HCT116 (cell line): Measurements from ENCODE around the gene ADAMTS6. TPM values are rescaled to one million over a fixed set of nuclear protein-coding genes. Genes with fewer than 3 reads are reported as not detected.

Experiments
- ATAC-seq: fragments of 200-7000 bp; cut with Tn5 transposase; 2 replicates; pipeline ENCODE4 v1.9.1; 2020; ENCODE audit warnings: mild to moderate bottlenecking, moderate library complexity
- BruUV-seq: library from RNA; stranded (reverse); fragments of 400-500 nt; replicated peaks from 2 replicates; lab custom pipeline; 2021; lab: Mats Ljungman, UMichigan
- CTCF ChIA-PET: fragments of 300-600 bp; sonication (Branson Sonifier 250); formaldehyde crosslinking; loops from one replicate; lab custom pipeline; 2021; ENCODE audit warnings: antibody characterized with exemption; lab: Charles Lee
- POLR2A ChIA-PET: fragments of 300-600, 350-600 bp; sonication (Branson Sonifier 250); formaldehyde crosslinking; loops from one replicate; lab custom pipeline; 2021; ENCODE audit warnings: antibody characterized with exemption; lab: Charles Lee
- RAD21 ChIA-PET, 2 experiments: fragments of 300-600 bp; sonication (Branson Sonifier 250); formaldehyde crosslinking; loops; one replicate each; lab custom pipeline; 2023; ENCODE audit warnings: low total read pairs in 2 of 2; ENCODE audit not compliant: uncharacterized antibody in 2 of 2, unreplicated experiment in 2 of 2, low non-redundant PET in 1 of 2; lab: Charles Lee
- DNase-seq: peaks from one replicate; pipeline ENCODE4 v3.0.0-alpha.2; 2010; ENCODE audit warnings: low read depth, low spot score
- H2AFZ ChIP-seq: fragments of 200-600 bp; shearing (Covaris generic), sonication (generic); 2 replicates; pipeline ENCODE4 v1.6.1; 2017; ENCODE audit warnings: low read depth, mixed run types, mixed read lengths, antibody characterized with exemption, low read length; ENCODE audit not compliant: poor library complexity, severe bottlenecking
- H3K27ac ChIP-seq: 2 replicates; pipeline ENCODE4 v1.5.1; 2012; ENCODE audit warnings: low read depth, low read length
- H3K27me3 ChIP-seq: fragments of 200-600 bp; sonication (generic); 2 replicates; pipeline ENCODE4 v1.6.1; 2016; ENCODE audit warnings: mixed run types, low read length, mixed read lengths; ENCODE audit not compliant: insufficient read depth
- H3K36me3 ChIP-seq, 2 experiments: fragments of 200-500 bp in 1 of 2; fragments of 200-600 bp in 1 of 2; sonication (Bioruptor generic) in 1 of 2; sonication (generic) in 1 of 2; 2 replicates each; pipeline versions ENCODE4 v1.5.1 to v1.6.1; 2014 to 2016; ENCODE audit warnings: low read length in 2 of 2, inconsistent platforms in 1 of 2, mixed read lengths in 1 of 2, mixed run types in 1 of 2; ENCODE audit not compliant: insufficient read depth in 2 of 2, control insufficient read depth in 1 of 2
- H3K4me1 ChIP-seq, 2 experiments: fragments of 200-600 bp in 1 of 2; sonication (generic) in 1 of 2; 2 replicates each; pipeline versions ENCODE4 v1.5.1 to v1.6.1; 2012 to 2017; ENCODE audit warnings: low read length in 2 of 2, inconsistent platforms in 1 of 2, mild to moderate bottlenecking in 1 of 2, mixed read lengths in 1 of 2, mixed run types in 1 of 2, moderate library complexity in 1 of 2; ENCODE audit not compliant: insufficient read depth in 2 of 2, control insufficient read depth in 1 of 2
- H3K4me2 ChIP-seq: fragments of 200-600 bp; sonication (generic); 2 replicates; pipeline ENCODE4 v1.6.1; 2017; ENCODE audit warnings: mixed run types, low read length, mixed read lengths
- H3K4me3 ChIP-seq, 2 experiments: fragments of 200-600 bp in 1 of 2; sonication (generic) in 1 of 2; replicated peaks in 1 of 2; 2 replicates each; pipeline ENCODE4 v1.5.1; 2011 to 2016; ENCODE audit warnings: low read length in 2 of 2, control low read depth in 1 of 2, low read depth in 1 of 2, mild to moderate bottlenecking in 1 of 2, mixed read lengths in 1 of 2, mixed run types in 1 of 2
- H3K79me2 ChIP-seq: fragments of 200-600 bp; sonication (generic); 2 replicates; pipeline ENCODE4 v1.6.1; 2017; ENCODE audit warnings: mild to moderate bottlenecking, mixed run types, low read length, moderate library complexity, mixed read lengths; ENCODE audit not compliant: insufficient read depth
- H3K9ac ChIP-seq: fragments of 200-600 bp; sonication (generic); 2 replicates; pipeline ENCODE4 v1.6.1; 2016; ENCODE audit warnings: low read length, mixed read lengths
- H3K9me2 ChIP-seq: fragments of 200-600 bp; sonication (generic), shearing (Covaris generic); 2 replicates; pipeline ENCODE4 v1.6.1; 2017; ENCODE audit warnings: mixed run types, mild to moderate bottlenecking, moderate library complexity; ENCODE audit not compliant: insufficient read depth
- H3K9me3 ChIP-seq, 2 experiments: fragments of 200-500 bp in 1 of 2; fragments of 200-600 bp in 1 of 2; sonication (Bioruptor generic) in 1 of 2; sonication (generic) in 1 of 2; 2 replicates each; pipeline ENCODE4 v1.6.1; 2014 to 2017; ENCODE audit warnings: low read length in 2 of 2, mixed read lengths in 2 of 2, inconsistent platforms in 1 of 2, low read depth in 1 of 2, mild to moderate bottlenecking in 1 of 2, mixed run types in 1 of 2, moderate library complexity in 1 of 2; ENCODE audit not compliant: control insufficient read depth in 1 of 2, insufficient read depth in 1 of 2
- H4K20me1 ChIP-seq: fragments of 200-600 bp; sonication (generic), shearing (Covaris generic); 2 replicates; pipeline ENCODE4 v1.6.1; 2017; ENCODE audit warnings: mixed run types, mild to moderate bottlenecking, moderate library complexity; ENCODE audit not compliant: insufficient read depth
- ATF3 ChIP-seq: IDR thresholded peaks from 2 replicates; pipeline ENCODE4 v1.6.1; 2012
- CBX3 ChIP-seq: IDR thresholded peaks from 2 replicates; pipeline ENCODE4 v1.6.1; 2012; ENCODE audit warnings: low read depth
- CEBPB ChIP-seq: IDR thresholded peaks from 2 replicates; pipeline ENCODE4 v1.6.1; 2012; ENCODE audit warnings: low read depth
- CTCF ChIP-seq, 3 experiments: fragments of 200-600 bp in 1 of 3; sonication (generic) in 1 of 3; IDR thresholded peaks in 2 of 3; conservative IDR thresholded peaks in 1 of 3; 2 replicates each; pipeline ENCODE4 v1.5.1; 2012 to 2017; ENCODE audit warnings: low read depth in 2 of 3, low read length in 2 of 3, antibody characterized with exemption in 1 of 3, borderline replicate concordance in 1 of 3, control low read depth in 1 of 3, mild to moderate bottlenecking in 1 of 3, mixed read lengths in 1 of 3, mixed run types in 1 of 3, moderate library complexity in 1 of 3; ENCODE audit not compliant: insufficient read depth in 1 of 3
- EGR1 ChIP-seq: IDR thresholded peaks from 2 replicates; pipeline ENCODE4 v1.6.1; 2012; ENCODE audit warnings: low read depth
- ELF1 ChIP-seq: IDR thresholded peaks from 2 replicates; pipeline ENCODE4 v1.6.1; 2012; ENCODE audit warnings: low read depth, borderline replicate concordance
- EZH2 ChIP-seq: fragments of 200-600 bp; sonication (generic); IDR thresholded peaks from 2 replicates; pipeline ENCODE4 v1.6.1; 2017; ENCODE audit warnings: antibody characterized with exemption, mixed run types
- JUND ChIP-seq: IDR thresholded peaks from 2 replicates; pipeline ENCODE4 v1.6.1; 2012
- MAX ChIP-seq: IDR thresholded peaks from 2 replicates; pipeline ENCODE4 v1.6.1; 2012
- SIN3A ChIP-seq: IDR thresholded peaks from 2 replicates; pipeline ENCODE4 v1.6.1; 2012; ENCODE audit warnings: low read depth
- SP1 ChIP-seq: IDR thresholded peaks from 2 replicates; pipeline ENCODE4 v1.6.1; 2012; ENCODE audit warnings: low read depth
- TCF7L2 ChIP-seq: IDR thresholded peaks from 2 replicates; pipeline ENCODE4 v1.7.0; 2011; ENCODE audit warnings: borderline replicate concordance, inconsistent platforms; ENCODE audit not compliant: insufficient read depth, insufficient read length; ENCODE audit errors: extremely low read depth
- YY1 ChIP-seq: IDR thresholded peaks from 2 replicates; pipeline ENCODE4 v1.6.1; 2011; ENCODE audit warnings: low read length, low read depth, moderate library complexity, mild to moderate bottlenecking; ENCODE audit not compliant: insufficient replicate concordance; ENCODE audit errors: extremely low read depth
- ZBTB33 ChIP-seq: IDR thresholded peaks from 2 replicates; pipeline ENCODE4 v1.6.1; 2011; ENCODE audit warnings: mild to moderate bottlenecking, low read length, moderate library complexity; ENCODE audit not compliant: insufficient replicate concordance; ENCODE audit errors: extremely low read depth
- ZNF274 ChIP-seq: fragments of 200-500 bp; sonication (Bioruptor generic); IDR thresholded peaks from 2 replicates; pipeline ENCODE4 v1.6.1; 2014; ENCODE audit warnings: mild to moderate bottlenecking, low read depth, low read length, inconsistent platforms
- intact Hi-C: fragments of 100-400 bp; cut with micrococcal nuclease; formaldehyde crosslinking; loops from 2 replicates; pipeline ENCODE4 v1.10.0; 2022
- total RNA-seq: library from RNA; stranded (reverse); gene quantifications from one replicate; pipeline ENCODE4 v1.2.1, GENCODE V29; 2021; ENCODE audit not compliant: unreplicated experiment

Gene ADAMTS6
- total RNA-seq, 1 experiment from 2014 or later = 0.93 TPM

GRCh38 chr5:65530904-65531303 lies 49.2 kb upstream of the ADAMTS6 start:
- TF ChIP-seq MAX (no peak), YY1 (no peak), SIN3A (no peak), CBX3 (no peak), TCF7L2 (no peak), ZBTB33 (no peak), JUND (no peak), ELF1 (no peak), EGR1 (no peak), CEBPB (no peak), SP1 (no peak), CTCF (IDR thresholded peaks at IDR 0.05 in 2 of 3, conservative IDR thresholded peaks at IDR 0.05 in 1 of 3; ENCODE audit: borderline replicate concordance in 1 of 3, insufficient read depth in 1 of 3, low read depth in 2 of 3, low read length in 2 of 3) (no peak), ZNF274 (no peak), EZH2 (no peak), ATF3 (no peak)
- no TSS peak for BruUV-seq
- Histone ChIP-seq H4K20me1 (no peaks in the 10 kb centered on the region), H3K79me2 (no peaks in the 10 kb centered on the region), H3K9me3 (no peaks in the 10 kb centered on the region), H3K9ac (no peak overlapping the region), H3K4me3 (no peak overlapping the region), H3K4me2 (no peak overlapping the region), H3K27ac (no peak overlapping the region), H2AFZ (no peak overlapping the region), H3K4me1 (no peaks in the 10 kb centered on the region), H3K27me3 (no peaks in the 10 kb centered on the region), H3K36me3 (no peaks in the 10 kb centered on the region; a peak in 2 of 4 replicates), H3K9me2 (no peaks in the 10 kb centered on the region)
- POLR2A ChIA-PET = no interaction called here
- DNase-seq (no peak), ATAC-seq (no peak)
- intact Hi-C loops = no loop called here
- RAD21 ChIA-PET = no interaction called here
- CTCF ChIA-PET = no interaction called here
